GM12872 (cell line): Measurements from ENCODE around the gene PNKD.

Experiments used
- CTCF ChIP-seq: IDR thresholded peaks from 3 replicates; pipeline ENCODE4 v1.5.1; 2011; ENCODE audit warnings: low read depth, mild to moderate bottlenecking, low read length, moderate library complexity; ENCODE audit not compliant: insufficient read depth

The PNKD gene

GRCh38 chr2:218276986-218277755 lies 6.9 kb downstream of the PNKD start:
- no peak for TF ChIP-seq CTCF

- no peak for TF ChIP-seq CTCF
Observed at GRCh38 chr2:218277921-218278320, 7.6 kb downstream of the PNKD start.

- TF ChIP-seq CTCF: no peak
Observed at GRCh38 chr2:218278531-218279360, 8.4 kb downstream of the PNKD start.

- no peak for TF ChIP-seq CTCF
Observed at GRCh38 chr2:218280260-218280870, 10.0 kb downstream of the PNKD start.

GRCh38 chr2:218281449-218281848 lies 11.1 kb downstream of the PNKD start:
- TF ChIP-seq CTCF: no peak

GRCh38 chr2:218282173-218282991 lies 12.1 kb downstream of the PNKD start:
- no peak for TF ChIP-seq CTCF
